BLaER1 treated with 17β-estradiol and CSF1 and Interleukin-3, amounts not matched to agents 10 nM and 100 nM (cell line): ENCODE results near the gene IL11.

Source experiments
- H3K27ac ChIP-seq, 11 experiments: shearing (Covaris generic); formaldehyde crosslinking; 2 replicates each; pipeline ENCODE4 v1.8.1; 2022
- H3K27me3 ChIP-seq, 11 experiments: shearing (Covaris generic); formaldehyde crosslinking; 2 replicates each; pipeline ENCODE4 v1.8.1; 2022
- H3K36me3 ChIP-seq, 11 experiments: shearing (Covaris generic); formaldehyde crosslinking; 2 replicates each; pipeline ENCODE4 v1.8.1; 2022
- H3K4me1 ChIP-seq, 10 experiments: shearing (Covaris generic); formaldehyde crosslinking; 2 replicates each; pipeline ENCODE4 v1.8.1; 2022
- H3K4me2 ChIP-seq, 11 experiments: shearing (Covaris generic); formaldehyde crosslinking; 2 replicates each; pipeline ENCODE4 v1.8.1; 2022
- H3K4me3 ChIP-seq, 10 experiments: shearing (Covaris generic); formaldehyde crosslinking; 2 replicates each; pipeline ENCODE4 v1.8.1; 2022
- H3K9ac ChIP-seq, 11 experiments: shearing (Covaris generic); formaldehyde crosslinking; 2 replicates each; pipeline ENCODE4 v1.8.1; 2022
- H3K9me3 ChIP-seq, 11 experiments: shearing (Covaris generic); formaldehyde crosslinking; replicated peaks in 1 of 11; 2 replicates each; pipeline ENCODE4 v1.8.1; 2022
- H4K20me1 ChIP-seq, 11 experiments: shearing (Covaris generic); formaldehyde crosslinking; 2 replicates each; pipeline ENCODE4 v1.8.1; 2022
- Cebpa-rat ChIP-seq, 11 experiments: shearing (Covaris generic); IDR thresholded peaks; 2 replicates each; pipeline ENCODE4 v1.8.1; 2022

IL11 gene

DNA sequence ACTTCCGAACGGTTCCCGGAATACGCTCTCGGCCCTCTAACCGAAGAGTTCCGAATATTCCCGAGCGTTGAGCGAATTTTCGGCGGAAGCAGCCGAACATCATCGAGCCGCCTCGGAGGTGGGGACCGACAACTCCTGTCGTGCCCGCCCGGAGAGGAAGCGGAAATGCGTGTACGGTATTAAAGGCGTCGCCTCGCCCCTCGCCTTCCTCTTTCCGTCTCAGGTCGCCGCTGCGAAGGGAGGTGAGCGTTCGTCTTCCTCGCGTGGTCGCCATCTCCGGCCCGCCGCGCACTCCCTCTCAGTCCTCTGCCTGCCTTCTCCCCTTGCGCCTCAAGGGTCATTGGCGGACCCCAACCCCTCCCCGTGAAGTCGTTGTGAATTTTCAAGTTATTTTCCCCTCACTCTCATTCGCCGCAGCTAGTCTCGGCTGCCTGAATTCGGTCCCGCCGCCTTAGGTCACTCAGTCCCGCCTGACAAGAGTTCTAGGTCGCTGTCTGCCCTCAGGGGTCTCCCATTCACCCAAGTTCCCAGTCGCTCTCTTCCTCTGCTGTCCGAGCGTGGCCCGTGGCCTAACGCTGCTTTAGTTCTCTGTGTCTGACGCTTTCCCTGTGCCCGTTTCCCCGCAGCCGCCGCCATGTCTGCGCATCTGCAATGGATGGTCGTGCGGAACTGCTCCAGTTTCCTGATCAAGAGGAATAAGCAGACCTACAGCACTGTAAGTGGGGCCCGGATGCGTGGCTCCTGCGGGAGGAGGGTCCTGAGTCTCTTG, 15.6 kb upstream of the IL11 start, which contains the start of gene RPL28:
TSS of gene RPL28 (plus strand) at position 209 of the 769 bp plus-strand sequence. CDS start at position 635, 426 bp downstream.
- no peak for TF ChIP-seq Cebpa-rat (IDR thresholded peaks at IDR 0.05)
- peak within 1 kb of the TSS; percentile 85 to 95 (median 92) for H3K27ac ChIP-seq
- H3K4me3 ChIP-seq = peak within 1 kb of the TSS; percentile 81 to 99 (median 94)
- H3K27me3 ChIP-seq = no peaks in the 10 kb centered on the region
- peaks cover 59 to 74% (median 66%) of the 10 kb centered on the region in 10 experiments for H3K4me1 ChIP-seq
- H3K4me2 ChIP-seq = peak within 1 kb of the TSS; percentile 97 to 100 (median 100)
- peak within 1 kb of the TSS; percentile 90 to 99 (median 96) for H3K9ac ChIP-seq
- peaks cover 45 to 49% (median 46%) of the 10 kb centered on the region in 11 experiments for H3K36me3 ChIP-seq
- H3K9me3 ChIP-seq = no peaks in the 10 kb centered on the region
- peaks cover 50 to 51% (median 51%) of the 10 kb centered on the region in 11 experiments for H4K20me1 ChIP-seq

DNA sequence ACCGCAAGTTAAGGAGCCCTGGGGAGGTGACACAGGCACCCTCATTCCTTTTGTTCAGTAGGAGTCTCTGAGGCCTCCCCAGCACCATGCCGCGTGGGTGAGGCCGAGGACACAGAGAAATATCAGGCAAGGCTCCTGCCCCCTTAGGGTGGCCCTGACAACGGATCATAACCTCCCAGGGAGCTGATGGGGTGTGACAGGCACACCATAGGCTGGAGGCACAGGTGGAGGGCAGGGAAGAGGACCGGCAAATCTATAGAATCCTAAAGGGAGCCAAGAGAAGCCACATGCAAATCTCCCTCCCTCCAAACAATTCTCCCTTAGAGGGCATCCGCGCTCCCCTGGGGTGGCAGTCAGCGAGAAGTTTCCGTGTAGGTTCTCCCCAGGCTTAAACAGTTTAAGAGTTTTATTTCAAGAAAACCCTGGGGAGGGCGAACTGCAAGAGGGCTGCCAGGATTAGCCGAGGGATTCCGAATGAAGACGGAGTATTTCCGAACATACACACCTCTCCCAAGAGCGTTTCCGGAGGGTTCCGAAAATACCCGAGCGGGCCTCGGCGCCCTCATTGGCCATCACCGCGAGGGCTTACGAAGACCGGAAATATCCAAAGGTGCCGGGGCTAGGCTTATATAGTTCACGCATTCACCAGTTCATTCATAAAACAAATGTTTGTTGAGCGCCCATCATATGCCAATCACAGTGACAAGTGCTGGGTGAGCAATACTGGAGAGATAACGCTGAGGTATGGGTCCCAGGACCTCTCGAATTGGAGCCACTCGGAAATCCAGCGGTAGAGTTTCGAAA, 14.9 kb upstream of the IL11 start:
- Histone ChIP-seq H3K9me3 (no peaks in the 10 kb centered on the region), H3K9ac (peak overlapping the region; percentile 90 to 99 (median 96)), H3K27me3 (no peaks in the 10 kb centered on the region), H3K27ac (peak overlapping the region; percentile 85 to 95 (median 92)), H3K4me2 (peak overlapping the region; percentile 95 to 100 (median 100)), H4K20me1 (peaks cover 42 to 44% (median 43%) of the 10 kb centered on the region in 11 experiments), H3K4me3 (peak overlapping the region; percentile 81 to 99 (median 94)), H3K4me1 (peaks cover 53 to 66% (median 58%) of the 10 kb centered on the region in 10 experiments), H3K36me3 (peaks cover 37 to 41% (median 39%) of the 10 kb centered on the region in 11 experiments)
- TF ChIP-seq Cebpa-rat (IDR thresholded peaks at IDR 0.05) = no peak

GRCh38 chr19:55384131-55384919, 14.1 kb upstream of the IL11 start, which contains the start of gene TMEM238:
Gene TMEM238 (minus strand): TSS chr19:55384292. CDS start chr19:55384259, 33 bp downstream.
- Histone ChIP-seq H3K4me2 (peak within 1 kb of the TSS; percentile 95 to 100 (median 100)), H3K9me3 (no peaks in the 10 kb centered on the region), H3K4me3 (peak within 1 kb of the TSS; percentile 81 to 99 (median 94)), H3K27me3 (no peaks in the 10 kb centered on the region), H3K36me3 (peaks cover 29 to 33% (median 31%) of the 10 kb centered on the region in 11 experiments), H4K20me1 (peaks cover 34 to 36% (median 35%) of the 10 kb centered on the region in 11 experiments), H3K9ac (peak within 1 kb of the TSS; percentile 90 to 99 (median 96)), H3K4me1 (peaks cover 45 to 58% (median 50%) of the 10 kb centered on the region in 10 experiments), H3K27ac (peak within 1 kb of the TSS; percentile 85 to 95 (median 92))
- no peak for TF ChIP-seq Cebpa-rat (IDR thresholded peaks at IDR 0.05)

- Histone ChIP-seq H3K9me3 (no peaks in the 10 kb centered on the region), H3K27ac (peak overlapping the region; percentile 85 to 95 (median 92))
These were observed 13.2 kb upstream of the IL11 start for GRCh38 chr19:55383279-55384130.

GRCh38 chr19:55382522-55383054, 12.3 kb upstream of the IL11 start:
- TF ChIP-seq Cebpa-rat (IDR thresholded peaks at IDR 0.05) = no peak

More at GRCh38 chr19:55383279-55384130, 13.2 kb upstream of the IL11 start:
- Histone ChIP-seq H3K27me3 (no peaks in the 10 kb centered on the region), H4K20me1 (peaks cover 26 to 27% (median 27%) of the 10 kb centered on the region in 11 experiments), H3K4me2 (peak overlapping the region; percentile 95 to 100 (median 100)), H3K4me1 (peaks cover 37 to 50% (median 42%) of the 10 kb centered on the region in 10 experiments), H3K9ac (peak overlapping the region; percentile 90 to 99 (median 96)), H3K36me3 (peaks cover 21 to 25% (median 22%) of the 10 kb centered on the region in 11 experiments), H3K4me3 (peak overlapping the region; percentile 81 to 99 (median 94))
- TF ChIP-seq Cebpa-rat (IDR thresholded peaks at IDR 0.05) = no peak

GRCh38 chr19:55382013-55382412, 11.8 kb upstream of the IL11 start:
- peaks cover 22 to 35% (median 28%) of the 10 kb centered on the region in 10 experiments for H3K4me1 ChIP-seq
- peaks cover 6 to 10% (median 8%) of the 10 kb centered on the region in 11 experiments for H3K36me3 ChIP-seq
- peaks cover 11 to 18% (median 12%) of the 10 kb centered on the region in 11 experiments for H4K20me1 ChIP-seq
- H3K4me3 ChIP-seq = no peak overlapping the region
- H3K4me2 ChIP-seq = peak overlapping the region; percentile 95 to 100 (median 100); a peak in 21 of 22 replicates
- no peak overlapping the region for H3K27ac ChIP-seq
- peak overlapping the region in 2 of 11 experiments; percentile 96 to 97; a peak in 2 of 22 replicates for H3K9ac ChIP-seq
- TF ChIP-seq Cebpa-rat (IDR thresholded peaks at IDR 0.05) = no peak
- no peaks in the 10 kb centered on the region for H3K9me3 ChIP-seq
- peaks cover 0 to 11% (median 8%) of the 10 kb centered on the region in 11 experiments; a peak in 18 of 22 replicates for H3K27me3 ChIP-seq

More at GRCh38 chr19:55382522-55383054, 12.3 kb upstream of the IL11 start:
- Histone ChIP-seq H3K4me1 (peaks cover 28 to 41% (median 34%) of the 10 kb centered on the region in 10 experiments), H3K27ac (peak overlapping the region in 5 of 11 experiments; percentile 85 to 95 (median 94); a peak in 10 of 22 replicates), H3K27me3 (peaks cover 0 to 7% (median 4%) of the 10 kb centered on the region in 11 experiments; a peak in 17 of 22 replicates), H3K9me3 (no peaks in the 10 kb centered on the region), H3K4me3 (peak overlapping the region in 9 of 10 experiments; percentile 81 to 99 (median 95); a peak in 17 of 20 replicates), H3K4me2 (peak overlapping the region; percentile 95 to 100 (median 100)), H4K20me1 (peaks cover 17 to 22% (median 18%) of the 10 kb centered on the region in 11 experiments), H3K36me3 (peaks cover 12 to 15% (median 13%) of the 10 kb centered on the region in 11 experiments), H3K9ac (peak overlapping the region; percentile 76 to 99 (median 96); a peak in 20 of 22 replicates)

DNA sequence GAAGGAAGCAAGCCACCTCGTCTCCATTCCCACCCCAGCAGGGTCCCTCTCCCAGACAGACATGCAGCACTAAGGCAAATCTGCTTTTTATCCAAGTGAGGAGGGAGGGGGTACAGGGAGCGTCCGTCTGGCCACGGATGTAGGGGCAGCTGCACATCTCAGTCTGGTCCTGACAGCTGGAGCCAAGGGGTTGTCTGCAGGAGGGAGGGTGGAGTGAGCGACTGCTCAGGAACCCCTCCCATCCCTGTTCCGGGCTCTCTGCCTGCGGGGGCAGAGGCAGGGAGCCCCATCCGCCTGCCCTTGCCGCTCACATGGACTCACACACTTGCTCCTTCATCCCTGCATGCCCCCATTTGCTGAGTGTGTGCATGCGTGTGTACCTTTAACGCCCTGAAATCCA, 8.9 kb upstream of the IL11 start:
- H3K9me3 ChIP-seq = no peaks in the 10 kb centered on the region
- H4K20me1 ChIP-seq = peaks cover 0 to 6% (median 0%) of the 10 kb centered on the region in 11 experiments; a peak in 4 of 22 replicates
- H3K9ac ChIP-seq = no peak overlapping the region
- no peak for TF ChIP-seq Cebpa-rat (IDR thresholded peaks at IDR 0.05)
- H3K27ac ChIP-seq = no peak overlapping the region
- no peak overlapping the region for H3K4me2 ChIP-seq
- peaks cover 17 to 33% (median 24%) of the 10 kb centered on the region in 10 experiments for H3K4me1 ChIP-seq
- no peak overlapping the region for H3K4me3 ChIP-seq
- H3K36me3 ChIP-seq = no peaks in the 10 kb centered on the region
- peaks cover 17 to 34% (median 27%) of the 10 kb centered on the region in 11 experiments for H3K27me3 ChIP-seq
